H1 (cell line): ENCODE measurements around the gene LHPP. TPM values are rescaled to one million over a fixed set of nuclear protein-coding genes. Genes with fewer than 3 reads are reported as not detected.

Source experiments
- CTCF ChIA-PET: fragments of 300-600 bp; sonication (Branson Sonifier 250); formaldehyde crosslinking; loops from one replicate; lab custom pipeline; 2021; ENCODE audit not compliant: partially characterized antibody; lab: Charles Lee
- POLR2A ChIA-PET: fragments of 300-600 bp; sonication (Branson Sonifier 250); formaldehyde crosslinking; loops from one replicate; lab custom pipeline; 2021; ENCODE audit warnings: inconsistent platforms; ENCODE audit not compliant: partially characterized antibody; lab: Charles Lee
- DNase-seq, 2 experiments: peaks; one replicate each; pipeline versions ENCODE4 v3.0.0 to v3.0.0-alpha.2; 2010 to 2022; ENCODE audit warnings: low spot score in 2 of 2, low read depth in 1 of 2, mixed read lengths in 1 of 2
- FAIRE-seq: peaks from 2 replicates; lab custom pipeline; 2011; peaks lifted over from hg19 to GRCh38; lab: Jason Lieb, UNC
- H2AFZ ChIP-seq: 2 replicates; pipeline ENCODE4 v1.8.1; 2012; ENCODE audit warnings: low read length, inconsistent platforms
- H2AK5ac ChIP-seq: 2 replicates; pipeline ENCODE4 v1.6.1; 2013; ENCODE audit warnings: low read depth, low read length
- H2BK120ac ChIP-seq: replicated peaks from 2 replicates; pipeline ENCODE3; 2013; ENCODE audit warnings: low read depth, low read length, inconsistent platforms
- H2BK12ac ChIP-seq: 2 replicates; pipeline ENCODE4 v1.6.1; 2013; ENCODE audit warnings: low read depth, low read length
- H2BK15ac ChIP-seq: 2 replicates; pipeline ENCODE4 v1.6.1; 2013; ENCODE audit warnings: low read length
- H2BK20ac ChIP-seq: 2 replicates; pipeline ENCODE4 v1.6.1; 2013; ENCODE audit warnings: low read length
- H2BK5ac ChIP-seq: 2 replicates; pipeline ENCODE4 v1.6.1; 2013; ENCODE audit warnings: low read depth, low read length
- H3K14ac ChIP-seq: 2 replicates; pipeline ENCODE4 v1.6.1; 2013; ENCODE audit warnings: inconsistent platforms; ENCODE audit not compliant: insufficient read length
- H3K18ac ChIP-seq: 2 replicates; pipeline ENCODE4 v1.6.1; 2013; ENCODE audit warnings: low read length; ENCODE audit errors: extremely low read depth
- H3K23ac ChIP-seq: 2 replicates; pipeline ENCODE4 v1.6.1; 2013; ENCODE audit warnings: inconsistent platforms; ENCODE audit not compliant: insufficient read length
- H3K23me2 ChIP-seq: 2 replicates; pipeline ENCODE4 v1.6.1; 2013; ENCODE audit warnings: low read depth, low read length
- H3K27ac ChIP-seq: 2 replicates; pipeline ENCODE4 v1.6.1; 2011; ENCODE audit warnings: low read depth, low read length, inconsistent platforms
- H3K27me3 ChIP-seq, 4 experiments: replicated peaks in 1 of 4; 1 replicate in 1 of 4; 2 replicates in 3 of 4; pipeline versions ENCODE4 v1.6.1 to v1.8.1; 2011 to 2013; ENCODE audit warnings: low read length in 3 of 4, mild to moderate bottlenecking in 3 of 4, inconsistent platforms in 2 of 4, mixed read lengths in 2 of 4, moderate library complexity in 1 of 4; ENCODE audit not compliant: control insufficient read depth in 3 of 4, insufficient read depth in 3 of 4; ENCODE audit errors: extremely low read depth in 1 of 4
- H3K36me3 ChIP-seq, 4 experiments: 2 replicates each; pipeline versions ENCODE4 v1.6.1 to v1.8.1; 2011 to 2013; ENCODE audit warnings: mild to moderate bottlenecking in 4 of 4, low read length in 3 of 4, moderate library complexity in 2 of 4, control low read depth in 1 of 4, inconsistent platforms in 1 of 4; ENCODE audit not compliant: insufficient read depth in 4 of 4, control insufficient read depth in 2 of 4
- H3K4ac ChIP-seq: replicated peaks from 2 replicates; pipeline ENCODE3; 2013; ENCODE audit warnings: low read length, low read depth, mixed read lengths, inconsistent platforms; ENCODE audit not compliant: insufficient read length
- H3K4me1 ChIP-seq, 4 experiments: replicated peaks in 1 of 4; 1 replicate in 1 of 4; 2 replicates in 3 of 4; pipeline versions ENCODE4 v1.6.1 to v1.8.1; 2011 to 2013; ENCODE audit warnings: low read length in 3 of 4, inconsistent platforms in 2 of 4, mixed read lengths in 1 of 4; ENCODE audit not compliant: insufficient read depth in 4 of 4, control insufficient read depth in 3 of 4
- H3K4me2 ChIP-seq, 2 experiments: 2 replicates each; pipeline versions ENCODE4 v1.6.1 to v1.8.1; 2011 to 2013; ENCODE audit warnings: low read depth in 2 of 2, low read length in 2 of 2, control low read depth in 1 of 2, inconsistent platforms in 1 of 2, mild to moderate bottlenecking in 1 of 2; ENCODE audit not compliant: insufficient read depth in 1 of 2
- H3K4me3 ChIP-seq, 4 experiments: fragments of 200-600, 300-600 bp in 1 of 4; sonication (generic), shearing (Covaris generic), sonication (Bioruptor Twin) in 1 of 4; 2 replicates each; pipeline versions ENCODE4 v1.5.1 to v1.8.1; 2011 to 2016; ENCODE audit warnings: low read length in 4 of 4, low read depth in 3 of 4, control low read depth in 2 of 4, inconsistent platforms in 2 of 4, mild to moderate bottlenecking in 2 of 4, mixed read lengths in 1 of 4, moderate library complexity in 1 of 4; ENCODE audit not compliant: insufficient read depth in 2 of 4; ENCODE audit errors: extremely low read depth in 1 of 4
- H3K56ac ChIP-seq: replicated peaks from 2 replicates; pipeline ENCODE3; 2013; ENCODE audit warnings: low read depth, mild to moderate bottlenecking, mixed read lengths, low read length, inconsistent platforms; ENCODE audit not compliant: insufficient read length
- H3K79me1 ChIP-seq: 2 replicates; pipeline ENCODE4 v1.6.1; 2013; ENCODE audit warnings: low read depth, low read length, control low read depth
- H3K79me2 ChIP-seq, 2 experiments: 2 replicates each; pipeline versions ENCODE4 v1.6.1 to v1.8.1; 2012 to 2013; ENCODE audit warnings: low read length in 2 of 2, mild to moderate bottlenecking in 2 of 2, inconsistent platforms in 1 of 2; ENCODE audit not compliant: insufficient read depth in 2 of 2, control insufficient read depth in 1 of 2
- H3K9ac ChIP-seq, 4 experiments: replicated peaks in 1 of 4; 1 replicate in 1 of 4; 2 replicates in 3 of 4; pipeline versions ENCODE4 v1.6.1 to v1.8.1; 2011 to 2013; ENCODE audit warnings: low read depth in 3 of 4, low read length in 3 of 4, control low read depth in 2 of 4, mild to moderate bottlenecking in 2 of 4, moderate library complexity in 2 of 4, inconsistent platforms in 1 of 4; ENCODE audit errors: extremely low read depth in 1 of 4
- H3K9me3 ChIP-seq, 2 experiments: 2 replicates each; pipeline versions ENCODE4 v1.6.1 to v1.8.1; 2012 to 2013; ENCODE audit warnings: mild to moderate bottlenecking in 2 of 2, moderate library complexity in 2 of 2, control low read depth in 1 of 2, inconsistent platforms in 1 of 2, low read depth in 1 of 2, low read length in 1 of 2, mixed read lengths in 1 of 2; ENCODE audit not compliant: insufficient read depth in 2 of 2
- H4K20me1 ChIP-seq, 2 experiments: replicated peaks in 1 of 2; 2 replicates each; pipeline versions ENCODE3 to v1.8.1; 2011 to 2013; ENCODE audit warnings: inconsistent platforms in 2 of 2, low read length in 2 of 2, mild to moderate bottlenecking in 1 of 2; ENCODE audit not compliant: insufficient read depth in 2 of 2, control insufficient read depth in 1 of 2
- H4K5ac ChIP-seq: 2 replicates; pipeline ENCODE4 v1.6.1; 2013; ENCODE audit warnings: low read length, low read depth, mixed read lengths, inconsistent platforms; ENCODE audit not compliant: insufficient read length
- H4K8ac ChIP-seq: 2 replicates; pipeline ENCODE4 v1.8.0; 2013; ENCODE audit warnings: mild to moderate bottlenecking, moderate library complexity, low read length, inconsistent platforms; ENCODE audit not compliant: insufficient read depth; ENCODE audit errors: extremely low read depth
- H4K91ac ChIP-seq: replicated peaks from 2 replicates; pipeline ENCODE3; 2013; ENCODE audit warnings: low read length, mixed read lengths, inconsistent platforms; ENCODE audit not compliant: insufficient read length
- ATF2 ChIP-seq: IDR thresholded peaks from 2 replicates; pipeline ENCODE4 v1.6.1; 2012; ENCODE audit warnings: low read length, inconsistent platforms
- BCL11A ChIP-seq, 2 experiments: IDR thresholded peaks; one replicate each; pipeline ENCODE4 v1.6.1; 2011; ENCODE audit warnings: low read depth in 2 of 2, low read length in 2 of 2, mild to moderate bottlenecking in 2 of 2
- BRCA1 ChIP-seq: IDR thresholded peaks from 2 replicates; pipeline ENCODE4 v1.6.1; 2012; ENCODE audit warnings: low read depth, low read length, improper control_type of control experiment
- CEBPB ChIP-seq: IDR thresholded peaks from 2 replicates; pipeline ENCODE4 v1.6.1; 2012; ENCODE audit warnings: low read depth, low read length
- EGR1 ChIP-seq: IDR thresholded peaks from 2 replicates; pipeline ENCODE4 v1.6.1; 2011; ENCODE audit warnings: low read depth, low read length, borderline replicate concordance
- GABPA ChIP-seq: IDR thresholded peaks from 2 replicates; pipeline ENCODE4 v1.6.1; 2011; ENCODE audit warnings: mild to moderate bottlenecking, low read length, moderate library complexity, borderline replicate concordance; ENCODE audit not compliant: insufficient read depth
- NRF1 ChIP-seq: IDR thresholded peaks from 2 replicates; pipeline ENCODE4 v1.6.1; 2011; ENCODE audit warnings: mild to moderate bottlenecking, low read depth, low read length, improper control_type of control experiment
- POU5F1 ChIP-seq: IDR thresholded peaks from 2 replicates; pipeline ENCODE4 v1.6.1; 2011; ENCODE audit warnings: low read depth, mild to moderate bottlenecking, low read length, moderate library complexity
- SAP30 ChIP-seq: fragments of 300-600 bp; sonication (generic); IDR thresholded peaks from 2 replicates; pipeline ENCODE4 v1.7.1; 2012; ENCODE audit warnings: low read length, moderate library complexity, mild to moderate bottlenecking, inconsistent platforms; ENCODE audit not compliant: insufficient read depth, insufficient replicate concordance
- SIX5 ChIP-seq: IDR thresholded peaks from 2 replicates; pipeline ENCODE4 v1.6.1; 2011; ENCODE audit warnings: mild to moderate bottlenecking, low read depth, low read length
- SUZ12 ChIP-seq: fragments of 200-600 bp; sonication (generic); IDR thresholded peaks from 2 replicates; pipeline ENCODE4 v1.6.1; 2012; ENCODE audit warnings: mild to moderate bottlenecking, inconsistent platforms, low read length, moderate library complexity, mixed read lengths
- TAF1 ChIP-seq: IDR thresholded peaks from 2 replicates; pipeline ENCODE4 v1.6.1; 2011; ENCODE audit warnings: mild to moderate bottlenecking, low read depth, low read length
- TAF7 ChIP-seq: optimal IDR thresholded peaks from 2 replicates; pipeline ENCODE3; 2011; ENCODE audit warnings: low read depth, mild to moderate bottlenecking, inconsistent platforms, low read length, moderate library complexity, borderline replicate concordance
- WGBS, 2 experiments: shearing (Covaris generic) in 1 of 2; methylation state at CpG; one replicate each; pipeline versions ENCODE4 v1.1.6 to v1.1.7; 2013 to 2015; ENCODE audit warnings: low lambda C conversion rate in 2 of 2, mixed read lengths in 2 of 2, inconsistent platforms in 1 of 2, low coverage in 1 of 2, missing lambda C conversion rate in 1 of 2; ENCODE audit not compliant: insufficient replicate concordance in 2 of 2, insufficient coverage in 1 of 2, insufficient read length in 1 of 2; ENCODE audit errors: extremely low coverage in 1 of 2, missing lambda C conversion rate in 1 of 2; 5-methylcytosine and 5-hydroxymethylcytosine counted together
- polyA plus RNA-seq, 7 experiments: library from polyadenylated mRNA; depleted of rRNA in 3 of 7; stranded (reverse) in 5 of 7; unstranded in 2 of 7; fragments of >200 nt in 5 of 7; fragments of 200-250 nt in 2 of 7; gene quantifications; 1 replicate in 5 of 7; 2 replicates in 1 of 7; 4 replicates in 1 of 7; pipeline versions ENCODE4 v1.2.1 to v1.2.3, GENCODE V29; 2011 to 2013; ENCODE audit warnings: missing spikeins in 2 of 7, mixed read lengths in 2 of 7
- total RNA-seq: library from RNA; stranded (reverse); fragmentation: NEBNext Ultra II Directional; extraction: Animal tissue kit (Norgen Biotek cat#: 25700); gene quantifications from 2 replicates; pipeline ENCODE4 v1.2.1, GENCODE V29; 2021

LHPP gene
- total and polyA plus RNA-seq, 2 of the 8 experiments (the other 6 are each of a cell fraction or from before 2014, with no cell fraction given), result 26.0 to 45.0 TPM

GRCh38 chr10:124639646-124640045 lies 178.0 kb downstream of the LHPP start:
- no peak overlapping the region for H3K4ac ChIP-seq
- H4K91ac ChIP-seq, result no peak overlapping the region
- H2BK15ac ChIP-seq, result no peak overlapping the region
- H3K4me2 ChIP-seq, result no peak overlapping the region
- WGBS, 2 experiments, result 94% methylated on average over 6 of the region's 6 CpGs; no CpG with 5 or more reads in 1 of the 2 experiments
- TF ChIP-seq BRCA1 (no peak), SUZ12 (no peak), SAP30 (no peak), CEBPB (no peak), EGR1 (no peak), POU5F1 (no peak), GABPA (no peak), ATF2 (no peak), TAF1 (no peak), NRF1 (no peak), SIX5 (no peak), BCL11A (IDR thresholded peaks at IDR 0.05; ENCODE audit: low read depth in 2 of 2, low read length in 2 of 2) (no peak), TAF7 (no peak)
- TF ChIP-seq, all 59 proteins: peak for 0
- Histone ChIP-seq H3K9ac (no peak overlapping the region), H3K56ac (no peak overlapping the region), H2AFZ (no peak overlapping the region), H3K14ac (no peak overlapping the region), H3K4me1 (no peaks in the 10 kb centered on the region; a peak in 1 of 7 replicates), H2BK5ac (no peak overlapping the region), H2BK120ac (no peak overlapping the region), H3K18ac (no peak overlapping the region), H4K5ac (no peak overlapping the region), H3K9me3 (no peaks in the 10 kb centered on the region), H2AK5ac (no peak overlapping the region), H3K79me2 (no peaks in the 10 kb centered on the region; a peak in 1 of 4 replicates), H3K79me1 (no peaks in the 10 kb centered on the region), H2BK20ac (no peak overlapping the region), H3K4me3 (no peak overlapping the region), H2BK12ac (no peak overlapping the region), H3K27ac (no peak overlapping the region), H3K36me3 (no peaks in the 10 kb centered on the region), H3K23ac (no peak overlapping the region), H3K23me2 (0 out of 2 replicates have a peak, but pooled peaks cover 2% of the 10 kb centered on the region), H4K20me1 (peaks cover 0 to 7% of the 10 kb centered on the region in 2 experiments), H3K27me3 (no peaks in the 10 kb centered on the region), H4K8ac (no peak overlapping the region; the same call in 1 of the 2 replicates)
- FAIRE-seq (no peak), DNase-seq (no peak)
- ChIA-PET POLR2A (interaction anchor here (0.8 kb wide), 1 partner anchor 13 kb away, joined by 3 read pairs; no protein-coding TSS in a partner anchor), CTCF (interaction anchor here (2.2 kb wide), 1 partner anchor 109 kb away, joined by 6 read pairs; no protein-coding TSS in a partner anchor)
